Measurements from ENCODE around the gene LSM14A.

- TF ChIP-seq CTCF (IDR thresholded peaks at IDR 0.05; ENCODE audit: low read depth, low read length): no peak
- TF ChIP-seq MYC (IDR thresholded peaks at IDR 0.05; ENCODE audit: low read depth, low read length): no peak
- no peak for TF ChIP-seq POLR2A (IDR thresholded peaks at IDR 0.05; ENCODE audit: extremely low read depth, insufficient read length)
Observed at GRCh38 chr19:34182125-34182524, 9.8 kb downstream of the LSM14A start.

Measured in NB4 (cell line).